ENCODE measurements around the gene ROGDI.

ROGDI gene

DNA sequence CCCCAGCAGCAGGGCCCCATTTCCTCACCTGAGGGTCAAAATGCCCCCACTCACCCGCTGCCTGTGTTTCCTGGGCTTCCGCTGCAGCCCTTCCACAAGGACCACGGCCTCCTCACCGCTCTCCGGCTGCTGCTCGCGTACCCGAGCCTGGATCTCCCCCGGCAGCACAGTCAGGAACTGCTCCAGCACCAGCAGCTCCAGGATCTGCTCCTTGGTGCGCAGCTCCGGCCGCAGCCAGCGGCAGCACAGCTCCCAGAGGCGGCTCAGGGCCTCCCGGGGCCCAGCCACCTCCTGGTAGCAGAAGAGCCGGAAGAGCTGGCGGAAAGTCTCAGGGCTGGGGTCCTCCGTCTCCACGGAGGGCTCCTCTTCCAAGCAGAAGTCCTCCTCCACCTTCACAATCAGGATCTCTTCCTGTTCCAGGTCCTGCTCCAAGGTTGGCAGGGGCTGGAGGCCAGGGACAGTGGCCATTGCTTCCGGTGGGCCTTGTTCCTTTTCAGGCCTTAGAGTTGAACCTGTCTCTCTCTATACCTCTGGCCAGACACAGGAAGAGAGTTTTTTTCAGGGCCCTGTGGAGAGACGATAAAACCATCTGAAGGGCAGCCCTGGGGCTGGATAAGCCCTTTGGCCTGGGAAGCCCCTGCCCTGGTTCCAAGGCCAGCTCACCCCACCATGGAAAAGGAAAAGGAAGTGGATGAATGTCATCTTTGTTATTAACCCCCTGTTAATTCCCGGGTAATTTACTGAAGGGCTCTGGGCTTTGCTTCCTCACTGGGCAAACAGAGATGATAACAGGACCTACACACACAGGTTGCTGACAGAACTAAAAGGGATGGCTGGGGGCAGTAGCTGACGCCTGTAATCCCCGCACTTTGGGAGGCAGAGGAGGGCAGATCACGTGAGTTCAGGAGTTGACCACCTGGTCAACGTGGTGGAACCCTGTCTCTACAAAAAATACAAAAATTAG lies 36.6 kb downstream of the ROGDI start:
- no peak for DNase-seq

DNA sequence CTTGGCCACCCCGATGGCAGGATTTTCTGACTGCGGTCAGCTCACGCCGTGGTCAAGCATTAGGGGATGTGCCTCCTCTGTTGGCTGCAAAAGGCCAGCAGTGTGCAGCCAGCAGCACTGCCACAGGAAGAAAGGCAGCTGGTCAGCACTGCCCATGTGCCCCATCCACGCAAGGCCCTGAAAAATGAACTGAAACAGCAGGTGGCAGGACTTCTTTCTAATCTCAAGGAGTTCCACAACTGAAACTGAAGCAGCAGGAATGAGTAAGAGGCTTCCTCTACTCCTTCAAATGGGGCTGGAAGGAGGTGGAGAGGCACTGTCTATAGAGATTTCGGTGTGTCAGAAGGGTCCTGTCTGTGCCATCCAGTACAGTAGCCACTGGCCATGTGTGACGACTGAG lies 38.6 kb downstream of the ROGDI start:
- DNase-seq = no peak

DNA sequence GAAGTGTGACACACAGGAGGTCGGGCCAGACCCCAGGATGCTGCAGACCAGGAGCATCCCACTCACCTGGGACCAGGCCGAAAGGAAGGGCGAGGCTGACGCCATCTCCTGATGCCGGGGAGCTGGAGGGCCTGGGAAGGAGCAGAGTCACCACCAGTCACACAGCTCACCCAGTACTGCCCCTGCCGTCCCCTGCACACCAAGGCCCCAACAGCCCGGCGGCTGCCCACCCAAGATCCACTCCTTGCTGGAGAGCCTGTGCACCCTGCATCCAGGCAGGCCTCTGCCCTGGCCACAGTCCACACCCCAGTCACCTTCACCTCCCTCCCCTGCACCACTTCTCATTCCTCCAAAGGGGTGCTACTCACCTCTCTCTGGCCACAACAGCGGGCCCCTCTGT lies 40.2 kb downstream of the ROGDI start:
- no peak for DNase-seq

DNA sequence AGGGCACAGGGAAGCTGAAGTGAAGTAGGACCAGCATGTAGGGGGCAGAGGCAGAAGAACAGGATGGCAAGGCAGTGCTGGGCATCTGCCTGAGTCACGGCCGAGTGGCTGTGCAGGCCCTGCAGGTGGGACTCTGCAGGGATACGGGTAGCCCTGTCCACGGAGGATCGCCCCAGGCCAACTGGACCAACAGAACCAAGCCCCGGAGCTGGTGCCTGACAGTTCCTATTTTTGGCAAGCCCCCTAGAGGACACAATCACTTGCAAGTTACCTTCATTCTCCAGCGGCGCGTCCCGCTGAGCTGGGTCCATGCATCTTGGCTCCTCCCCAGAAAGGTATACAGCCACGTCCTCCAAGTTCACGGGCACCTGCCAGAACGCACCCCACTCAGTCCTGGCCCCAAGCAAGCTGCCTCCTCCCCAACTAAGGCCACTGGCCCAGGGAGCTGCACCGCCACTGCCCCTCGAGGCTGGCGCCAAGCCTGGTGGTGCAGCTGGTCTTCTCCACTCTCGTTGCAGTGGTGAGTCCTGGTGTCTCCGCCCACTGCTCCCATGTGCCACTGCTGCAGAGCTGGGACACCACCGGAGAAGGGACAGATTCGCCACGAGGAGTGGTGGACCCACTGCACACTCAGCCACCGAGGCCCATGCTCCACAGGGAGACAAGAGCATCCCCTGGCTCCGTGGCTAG lies 42.1 kb downstream of the ROGDI start:
- no peak for DNase-seq

DNA sequence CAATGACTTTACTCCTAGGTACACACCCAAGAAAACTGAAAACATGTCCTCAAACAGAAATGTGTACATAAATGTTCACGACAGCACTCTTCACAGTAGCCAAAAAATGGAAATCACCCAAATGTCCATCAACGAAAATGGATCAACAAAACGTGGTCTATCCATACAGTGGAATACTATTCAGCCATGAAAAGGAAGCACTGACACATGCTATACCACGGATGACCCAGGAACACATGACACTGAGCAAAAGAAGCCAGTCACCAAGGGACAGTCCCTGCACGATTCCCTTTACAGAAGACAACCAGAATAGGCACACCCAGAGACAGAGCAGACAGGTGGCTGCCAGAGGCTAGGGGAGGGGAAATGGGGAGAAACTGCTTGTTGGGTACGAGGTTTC lies 46.7 kb downstream of the ROGDI start:
- no peak for DNase-seq

DNA sequence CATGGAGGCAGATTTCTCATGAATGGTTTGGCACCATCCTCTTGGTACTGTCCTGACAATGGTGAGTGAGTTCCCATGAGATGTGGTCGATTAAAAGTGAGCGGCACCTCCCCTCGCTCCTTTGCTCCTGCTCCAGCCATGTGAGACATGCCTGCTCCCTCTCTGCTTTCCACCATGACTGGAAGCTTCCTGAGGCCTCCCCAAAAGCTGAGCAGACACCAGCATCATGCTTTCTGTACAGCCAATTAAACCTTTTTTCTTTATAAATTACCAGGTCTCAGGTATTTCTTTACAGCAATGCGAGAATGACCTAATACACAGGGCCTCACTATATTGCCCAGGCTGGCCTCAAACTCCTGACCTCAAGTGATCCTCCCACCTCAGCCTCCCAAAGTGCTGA lies 47.6 kb downstream of the ROGDI start:
- DNase-seq = no peak

DNA sequence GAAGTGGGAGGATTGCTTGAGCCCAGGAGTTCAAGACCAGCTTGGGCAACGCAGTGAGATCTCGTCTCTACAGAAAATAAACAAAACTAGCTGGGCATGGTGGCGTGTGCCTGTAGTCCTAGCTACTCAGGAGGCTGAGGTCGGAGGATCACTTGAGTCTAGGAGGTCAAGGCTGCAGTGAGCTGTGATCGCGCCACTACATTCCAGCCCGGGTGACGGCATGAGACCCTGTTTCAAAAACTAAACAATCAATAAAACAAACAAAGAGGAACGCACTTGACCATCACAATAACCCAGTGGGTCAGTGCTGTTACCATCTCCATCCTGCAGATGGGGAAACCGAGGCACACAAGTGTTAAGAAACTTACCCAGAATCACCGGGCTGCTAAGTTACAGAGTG lies 49.2 kb downstream of the ROGDI start:
- DNase-seq = no peak

DNA sequence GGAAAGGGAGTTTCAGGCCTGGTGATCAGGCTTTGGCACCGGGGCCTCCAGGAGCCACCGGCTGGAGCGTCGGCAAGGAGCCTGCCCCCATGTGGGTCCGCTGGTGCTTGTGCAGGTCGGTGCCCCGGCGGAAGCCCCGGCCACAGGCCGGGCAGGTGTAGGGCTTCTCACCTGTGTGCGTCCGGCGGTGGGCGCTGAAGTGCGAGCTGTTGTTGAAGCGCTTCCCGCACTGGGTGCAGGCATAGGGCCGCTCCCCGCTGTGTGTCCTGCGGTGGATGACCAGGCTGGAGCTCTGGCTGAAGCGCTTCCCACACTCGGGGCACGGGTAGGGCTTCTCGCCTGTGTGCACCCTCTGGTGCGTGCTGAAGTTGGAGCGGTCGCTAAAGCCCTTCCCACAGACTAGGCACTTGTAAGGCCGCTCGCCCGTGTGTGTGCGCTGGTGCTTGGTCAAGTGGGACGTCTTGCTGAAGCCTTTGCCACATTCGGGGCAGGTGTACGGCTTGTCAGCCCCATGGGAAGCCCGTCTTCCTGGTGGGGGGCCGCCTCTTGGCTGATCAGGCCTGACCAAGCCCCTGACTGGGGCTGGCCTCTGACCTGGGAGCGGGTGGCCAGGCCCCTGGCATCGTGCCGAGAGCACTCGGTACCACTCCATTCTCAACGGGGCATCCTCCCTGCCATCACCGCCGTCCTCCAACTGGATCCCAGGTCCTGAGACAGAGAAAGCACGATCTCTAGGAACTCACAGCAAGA lies 49.9 kb downstream of the ROGDI start:
- no peak for DNase-seq

DNA sequence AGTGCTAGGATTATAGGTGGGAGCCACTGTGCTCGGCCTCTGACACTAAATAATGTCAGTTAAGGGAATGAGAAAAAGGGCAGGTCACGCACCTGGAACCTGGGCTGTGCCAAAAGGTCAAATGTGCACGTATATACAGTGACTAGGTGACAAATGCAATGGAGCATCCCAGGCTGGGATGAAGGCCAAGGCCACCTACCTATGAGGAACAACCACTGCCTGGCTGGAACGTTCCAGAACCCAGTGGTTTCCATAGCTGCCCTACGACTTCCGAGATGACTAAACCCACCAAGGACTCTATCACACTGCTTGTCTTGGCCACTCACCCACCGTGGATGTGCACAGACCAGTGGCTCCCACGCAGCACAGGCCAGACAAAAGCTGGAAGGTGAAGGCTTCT lies 51.5 kb downstream of the ROGDI start:
- no peak for DNase-seq

DNA sequence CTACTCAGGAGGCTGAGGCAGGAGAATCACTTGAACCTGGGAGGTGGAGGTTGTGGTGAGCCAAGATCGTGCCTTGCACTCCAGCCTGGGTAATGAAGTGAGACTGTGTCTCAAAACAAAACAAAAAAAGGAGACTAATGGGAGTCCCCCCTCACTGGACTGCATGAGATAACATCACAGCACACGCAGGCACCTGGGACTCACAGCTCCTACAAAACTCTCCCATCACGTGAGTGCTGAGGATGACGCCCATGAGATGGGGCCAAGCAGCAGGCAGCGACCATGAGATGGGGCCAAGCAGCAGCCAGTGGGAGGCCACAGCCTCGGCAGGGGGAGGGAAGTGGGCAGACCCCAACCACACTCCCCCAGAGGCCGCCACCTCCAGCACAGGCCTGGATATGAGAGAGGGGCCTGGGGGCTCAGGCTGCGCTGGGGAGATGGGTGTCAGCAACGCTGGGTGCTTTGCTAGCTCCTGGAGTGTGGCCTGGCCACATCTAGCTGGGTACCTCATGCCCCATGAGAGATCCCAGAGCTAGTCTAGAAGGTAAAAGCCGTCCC lies 52.7 kb downstream of the ROGDI start:
- DNase-seq = no peak

DNA sequence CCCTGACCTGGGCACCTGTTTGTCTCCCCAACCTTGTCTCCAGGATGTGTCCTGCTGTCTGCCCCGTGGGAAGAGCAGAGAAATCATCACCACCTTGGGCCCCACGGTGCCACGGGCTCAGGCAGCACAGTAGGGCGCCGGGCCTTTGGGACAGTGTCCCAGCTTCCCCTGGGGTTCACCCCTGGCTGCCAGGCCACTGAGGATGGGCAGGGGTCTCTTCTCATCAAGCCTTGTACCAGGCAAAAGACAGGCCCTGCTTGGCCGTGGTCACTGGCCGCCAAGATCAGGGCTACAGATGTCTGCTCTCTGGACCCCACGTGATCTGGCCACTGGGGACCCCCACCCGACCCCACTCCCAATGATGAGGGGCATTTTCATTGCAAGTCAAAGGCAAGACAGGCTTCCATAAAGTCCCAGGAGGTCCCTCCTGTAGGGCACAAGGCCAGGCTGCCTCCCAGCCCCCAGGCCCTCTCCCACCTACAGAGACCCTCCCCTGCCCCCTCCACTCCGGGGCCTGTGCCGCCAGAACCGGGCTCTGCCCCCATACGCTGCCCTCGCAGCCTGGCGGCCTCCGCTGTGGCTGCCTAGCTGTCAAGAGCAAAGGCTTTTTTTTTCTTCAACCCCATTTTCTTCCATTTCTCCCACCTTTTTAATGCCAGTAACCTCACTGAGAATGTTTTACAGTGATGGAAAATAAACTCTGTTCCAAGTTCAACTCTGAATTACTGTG lies 53.6 kb downstream of the ROGDI start:
- DNase-seq = no peak

DNA sequence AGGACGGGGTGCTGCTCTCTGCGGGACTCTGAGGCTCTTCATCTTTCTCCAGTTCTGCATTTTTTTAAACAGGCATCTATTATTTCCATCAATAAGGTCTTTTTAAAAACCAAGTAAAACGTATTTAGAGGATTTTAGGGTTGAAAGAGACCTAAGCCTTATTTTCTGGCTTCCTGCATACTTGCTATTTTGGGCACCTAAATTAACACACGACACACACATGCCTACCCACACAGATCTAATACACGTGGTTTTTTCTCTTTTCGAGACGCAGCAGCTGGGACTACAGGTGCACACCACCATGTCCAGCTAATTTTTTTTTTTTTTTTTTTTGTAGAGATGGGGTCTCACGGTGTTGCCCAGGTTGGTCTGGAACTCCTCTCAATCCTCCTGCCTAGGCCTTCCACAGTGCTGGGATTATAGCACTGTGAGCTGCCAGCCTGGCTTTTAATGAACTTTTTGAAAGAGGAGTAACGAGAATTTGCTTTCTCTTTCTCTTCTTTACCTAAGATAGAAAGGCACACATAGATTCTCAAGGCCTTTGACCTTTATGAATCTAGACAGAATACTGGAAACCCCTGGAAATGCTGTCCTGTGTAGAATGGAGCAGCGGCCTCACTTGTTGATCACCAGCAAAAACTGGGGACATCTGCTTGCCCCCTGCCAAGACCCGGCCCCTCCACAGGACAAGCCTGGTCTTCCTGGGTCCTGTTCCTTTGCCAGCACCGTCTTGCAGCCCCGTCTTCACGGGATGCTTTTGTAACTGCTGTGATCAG lies 54.3 kb downstream of the ROGDI start:
- no peak for DNase-seq

DNA sequence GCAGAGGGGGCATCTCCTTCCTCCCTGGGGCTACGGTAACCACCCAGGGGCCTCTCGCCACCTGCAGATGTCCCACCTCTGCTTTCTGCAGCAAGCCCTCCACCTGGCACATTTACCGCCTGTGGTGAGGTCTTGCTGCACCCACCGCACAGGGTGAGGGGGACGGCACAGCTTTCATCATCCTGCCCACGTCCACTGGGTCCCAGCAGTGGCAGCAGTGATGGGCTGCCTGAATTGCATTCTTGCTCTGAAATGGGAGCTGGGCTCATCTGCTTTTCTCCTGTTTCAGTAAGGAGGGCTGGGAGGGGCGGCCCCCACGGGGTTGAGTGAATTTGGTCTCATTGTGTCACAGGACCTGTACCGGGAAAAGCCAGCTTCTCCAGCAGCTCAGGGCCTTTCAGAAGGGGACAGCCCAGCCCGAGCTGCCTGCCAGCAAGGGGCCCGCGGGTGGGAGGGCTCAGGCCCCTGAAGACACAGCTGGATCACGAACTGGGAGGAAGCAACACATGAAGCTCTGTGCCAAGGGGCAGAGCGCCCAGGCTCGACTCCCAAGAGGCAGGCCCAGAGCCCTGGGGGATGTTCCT lies 55.4 kb downstream of the ROGDI start:
- DNase-seq = no peak
